ENCODE data around the gene GFY. TPM values are rescaled to one million over a fixed set of nuclear protein-coding genes. Genes with fewer than 3 reads are reported as not detected.
A peak's percentile ranks its signal among the peaks of the same experiment; 100 is the strongest.

The GFY gene
- total and polyA plus RNA-seq, 9 of the 15 experiments (the other 6 are each of a cell fraction or from before 2014, with no cell fraction given), result 0.06 to 0.40 (median 0.19) TPM; not detected in 3

DNA sequence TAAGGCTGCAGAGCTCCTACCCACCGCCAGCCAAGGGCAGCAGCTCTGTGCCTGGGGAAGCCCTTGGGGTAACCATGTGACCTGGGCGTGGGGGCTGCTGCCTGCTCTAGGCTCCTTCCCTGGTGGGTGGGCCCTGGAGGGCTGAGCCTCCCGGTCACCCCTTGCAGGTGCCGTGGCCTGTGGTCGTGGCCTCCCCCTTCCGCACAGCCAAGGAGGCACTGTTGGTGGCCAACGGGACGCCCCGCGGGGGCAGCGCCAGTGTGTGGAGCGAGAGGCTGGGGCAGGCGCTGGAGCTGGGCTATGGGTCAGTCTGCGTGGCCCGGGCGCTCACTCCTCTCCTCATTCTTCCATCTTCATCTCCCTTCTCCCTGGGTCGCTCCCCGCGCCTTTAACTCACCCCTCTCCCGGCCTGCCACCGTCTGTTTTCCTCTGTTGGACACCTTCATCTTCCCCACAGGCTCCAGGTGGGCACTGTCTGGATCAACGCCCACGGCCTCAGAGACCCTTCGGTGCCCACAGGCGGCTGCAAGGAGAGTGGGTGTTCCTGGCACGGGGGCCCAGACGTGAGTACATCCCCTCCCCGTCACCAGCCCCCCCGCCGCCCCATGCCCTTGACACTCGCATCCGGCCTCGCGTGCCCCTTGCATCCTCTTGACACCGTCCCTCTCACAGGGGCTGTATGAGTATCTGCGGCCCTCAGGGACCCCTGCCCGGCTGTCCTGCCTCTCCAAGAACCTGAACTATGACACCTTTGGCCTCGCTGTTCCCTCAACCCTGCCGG is 39.0 kb downstream of the GFY start:
- no peak overlapping the region for H3K9ac ChIP-seq (ENCODE audit: insufficient read depth in 1 of 2, low read depth in 2 of 2, low read length in 2 of 2)
- no peaks in the 10 kb centered on the region for H3K79me2 ChIP-seq (ENCODE audit: control insufficient read depth, insufficient read depth, low read length)
- ATAC-seq, result no peak
- no peak overlapping the region for H2AFZ ChIP-seq (ENCODE audit: low read depth, low read length)
- BruUV-seq (replicated peaks), result no TSS peak
- WGBS (ENCODE audit: insufficient coverage, low coverage, missing lambda C conversion rate), result 95% methylated on average over 33 of the region's 39 CpGs
- no peak overlapping the region for H3K27ac ChIP-seq (ENCODE audit: extremely low read depth, low read depth, low read length)
- TF ChIP-seq, protein P1, sequence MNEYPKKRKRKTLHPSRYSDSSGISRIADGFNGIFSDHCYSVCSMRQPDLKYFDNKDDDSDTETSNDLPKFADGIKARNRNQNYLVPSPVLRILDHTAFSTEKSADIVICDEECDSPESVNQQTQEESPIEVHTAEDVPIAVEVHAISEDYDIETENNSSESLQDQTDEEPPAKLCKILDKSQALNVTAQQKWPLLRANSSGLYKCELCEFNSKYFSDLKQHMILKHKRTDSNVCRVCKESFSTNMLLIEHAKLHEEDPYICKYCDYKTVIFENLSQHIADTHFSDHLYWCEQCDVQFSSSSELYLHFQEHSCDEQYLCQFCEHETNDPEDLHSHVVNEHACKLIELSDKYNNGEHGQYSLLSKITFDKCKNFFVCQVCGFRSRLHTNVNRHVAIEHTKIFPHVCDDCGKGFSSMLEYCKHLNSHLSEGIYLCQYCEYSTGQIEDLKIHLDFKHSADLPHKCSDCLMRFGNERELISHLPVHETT (CRISPR knock-in tag; conservative IDR thresholded peaks at IDR 0.05 in 1 of 2, IDR thresholded peaks at IDR 0.05 in 1 of 2), result no peak
- no peak for TF ChIP-seq ZNF347 (CRISPR knock-in tag; IDR thresholded peaks at IDR 0.05; ENCODE audit: low read depth)
- no peak for TF ChIP-seq HDAC1 (IDR thresholded peaks at IDR 0.05)
- no peak for TF ChIP-seq KDM5B (IDR thresholded peaks at IDR 0.05; ENCODE audit: insufficient replicate concordance, low read depth, low read length)
- TF ChIP-seq RBM34 (IDR thresholded peaks at IDR 0.05; ENCODE audit: borderline replicate concordance, insufficient read depth, low read length), result no peak
- TF ChIP-seq MEF2D (tag; conservative IDR thresholded peaks at IDR 0.05; ENCODE audit: low read depth), result no peak
- no peak for TF ChIP-seq POLR2AphosphoS2 (IDR thresholded peaks at IDR 0.05; ENCODE audit: low read length)
- peak; percentile 32; the same call in 1 of the 2 replicates for TF ChIP-seq POLR2G (IDR thresholded peaks at IDR 0.05; ENCODE audit: low read depth, low read length)
- TF ChIP-seq RBFOX2 (IDR thresholded peaks at IDR 0.05; ENCODE audit: low read depth, low read length), result peak; percentile 39; the same call in 1 of the 2 replicates
- TF ChIP-seq ZNF780A (CRISPR knock-in tag; IDR thresholded peaks at IDR 0.05), result no peak
- no peak for DNase-seq (ENCODE audit: extremely low read depth in 1 of 4, low spot score in 3 of 4)
- H3K27me3 ChIP-seq (ENCODE audit: control insufficient read depth in 2 of 2, insufficient read depth in 2 of 2, low read length in 2 of 2), result no peaks in the 10 kb centered on the region
- POLR2A ChIA-PET, result interaction anchor here (1.8 kb wide), 1 partner anchor 10 kb away, joined by 6 read pairs; the partner anchor contains the start of gene ALDH16A1
- H4K20me1 ChIP-seq (replicated peaks; ENCODE audit: control insufficient read depth, insufficient read depth, low read length), result peaks cover 3% of the 10 kb centered on the region; the same call in 1 of the 2 replicates
- H3K4me2 ChIP-seq (ENCODE audit: insufficient read depth, low read length), result no peak overlapping the region
- in situ Hi-C loops (cut with MboI) (no loop called here), intact Hi-C loops (cut with micrococcal nuclease) (no loop called here)
- no peak overlapping the region for H3K4me3 ChIP-seq
- no peak for FAIRE-seq
- H3K9me1 ChIP-seq (ENCODE audit: control insufficient read depth, insufficient read depth, low read length), result no peaks in the 10 kb centered on the region
- CTCF ChIA-PET (ENCODE audit: low intra/inter-chr PET ratio), result no interaction called here
- H3K4me1 ChIP-seq (replicated peaks in 1 of 2; ENCODE audit: control insufficient read depth in 2 of 2, insufficient read depth in 2 of 2, low read length in 2 of 2), result peaks cover 3 to 22% of the 10 kb centered on the region in 2 experiments; a peak in 4 of 5 replicates
- H3K9me3 ChIP-seq (replicated peaks; ENCODE audit: control insufficient read depth, insufficient read depth, low read depth, low read length), result no peaks in the 10 kb centered on the region
- H3K36me3 ChIP-seq (ENCODE audit: control insufficient read depth, insufficient read depth, low read length), result peaks cover 43% of the 10 kb centered on the region; the same call in 2 of the 3 replicates
